Lower lobe of right lung (tissue), 2 donors: ENCODE results near the gene MDP1. TPM values are rescaled to one million over a fixed set of nuclear protein-coding genes. Genes with fewer than 3 reads are reported as not detected.

ENCODE experiments used
- ATAC-seq, 2 donors: fragments of 200-7000 bp; cut with Tn5 transposase; one replicate each; pipeline ENCODE4 v1.9.1; 2020 to 2022; ENCODE audit warnings: mild to moderate bottlenecking in 2 of 2, moderate library complexity in 2 of 2
- DNase-seq: peaks from one replicate; pipeline ENCODE4 v3.0.0-alpha.2; 2020
- H3K27ac ChIP-seq: fragments of 200-600 bp; one replicate; pipeline ENCODE4 v1.8.0; 2022
- H3K27me3 ChIP-seq: fragments of 200-600 bp; one replicate; pipeline ENCODE4 v1.8.0; 2022; ENCODE audit warnings: low read depth
- H3K36me3 ChIP-seq: fragments of 200-600 bp; one replicate; pipeline ENCODE4 v1.8.0; 2022; ENCODE audit warnings: mild to moderate bottlenecking
- H3K4me1 ChIP-seq: fragments of 200-600 bp; one replicate; pipeline ENCODE4 v1.8.0; 2022
- H3K4me3 ChIP-seq: fragments of 200-600 bp; one replicate; pipeline ENCODE4 v1.8.0; 2022; ENCODE audit warnings: mild to moderate bottlenecking
- H3K9me3 ChIP-seq: fragments of 200-600 bp; one replicate; pipeline ENCODE4 v1.8.0; 2022
- intact Hi-C: fragments of 100-400 bp; cut with DNase I; formaldehyde crosslinking; loops from one replicate; pipeline ENCODE4 v1.11.0; 2022
- total RNA-seq: library from RNA; stranded (reverse); fragmentation: NEBNext Ultra II Directional; extraction: Animal tissue kit (Norgen Biotek cat#: 25700); gene quantifications from one replicate; pipeline ENCODE4 v1.2.1, GENCODE V29; 2021
- TF ChIP-seq, protein P1 (sequence below): fragments of 200-600 bp; IDR thresholded peaks from one replicate; pipeline ENCODE4 v1.8.0; 2022; ENCODE audit warnings: antibody characterized with exemption, mild to moderate bottlenecking
- donor health status: DM: no; HTN: yes; CAD: no; lungs with severe emphysema.

Gene MDP1
- total RNA-seq, 1 donor from 2014 or later, result 13.3 TPM

GRCh38 chr14:24190416-24190815, 25.4 kb downstream of the MDP1 start:
- Histone ChIP-seq H3K4me1 (peaks cover 30% of the 10 kb centered on the region), H3K27ac (no peak overlapping the region), H3K27me3 (no peaks in the 10 kb centered on the region), H3K9me3 (no peaks in the 10 kb centered on the region), H3K4me3 (no peak overlapping the region), H3K36me3 (peaks cover 48% of the 10 kb centered on the region)
- no peak for ATAC-seq
- DNase-seq, result no peak
- intact Hi-C loops, result no loop called here
- TF ChIP-seq, protein P1, sequence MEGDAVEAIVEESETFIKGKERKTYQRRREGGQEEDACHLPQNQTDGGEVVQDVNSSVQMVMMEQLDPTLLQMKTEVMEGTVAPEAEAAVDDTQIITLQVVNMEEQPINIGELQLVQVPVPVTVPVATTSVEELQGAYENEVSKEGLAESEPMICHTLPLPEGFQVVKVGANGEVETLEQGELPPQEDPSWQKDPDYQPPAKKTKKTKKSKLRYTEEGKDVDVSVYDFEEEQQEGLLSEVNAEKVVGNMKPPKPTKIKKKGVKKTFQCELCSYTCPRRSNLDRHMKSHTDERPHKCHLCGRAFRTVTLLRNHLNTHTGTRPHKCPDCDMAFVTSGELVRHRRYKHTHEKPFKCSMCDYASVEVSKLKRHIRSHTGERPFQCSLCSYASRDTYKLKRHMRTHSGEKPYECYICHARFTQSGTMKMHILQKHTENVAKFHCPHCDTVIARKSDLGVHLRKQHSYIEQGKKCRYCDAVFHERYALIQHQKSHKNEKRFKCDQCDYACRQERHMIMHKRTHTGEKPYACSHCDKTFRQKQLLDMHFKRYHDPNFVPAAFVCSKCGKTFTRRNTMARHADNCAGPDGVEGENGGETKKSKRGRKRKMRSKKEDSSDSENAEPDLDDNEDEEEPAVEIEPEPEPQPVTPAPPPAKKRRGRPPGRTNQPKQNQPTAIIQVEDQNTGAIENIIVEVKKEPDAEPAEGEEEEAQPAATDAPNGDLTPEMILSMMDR, result no peak

DNA sequence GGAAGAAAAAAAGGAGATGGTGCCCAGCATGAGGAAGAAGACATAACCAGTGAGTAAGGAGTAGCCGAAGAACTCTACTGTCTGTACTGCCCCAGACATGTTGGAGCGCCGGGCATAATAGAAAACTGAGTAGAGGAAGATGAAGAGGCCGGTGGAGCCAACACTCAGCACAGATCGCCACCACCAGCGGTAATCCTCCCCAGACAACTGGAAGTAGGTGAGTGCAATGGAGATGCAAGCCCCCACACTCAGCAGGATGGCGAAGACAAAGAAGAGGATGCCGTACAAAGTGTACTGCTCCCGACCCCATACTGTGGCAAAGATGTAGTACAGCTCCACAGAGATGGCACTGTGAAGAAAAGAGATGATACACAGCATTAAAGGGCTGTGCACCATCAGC, 26.4 kb downstream of the MDP1 start:
- Histone ChIP-seq H3K27ac (no peak overlapping the region), H3K36me3 (peaks cover 57% of the 10 kb centered on the region), H3K4me3 (no peak overlapping the region), H3K4me1 (peaks cover 25% of the 10 kb centered on the region), H3K27me3 (no peaks in the 10 kb centered on the region), H3K9me3 (no peaks in the 10 kb centered on the region)
- TF ChIP-seq, protein P1, result no peak
- no peak for ATAC-seq
- intact Hi-C loops, result no loop called here
- no peak for DNase-seq

- Histone ChIP-seq H3K27me3 (no peaks in the 10 kb centered on the region), H3K9me3 (no peaks in the 10 kb centered on the region), H3K4me1 (peaks cover 21% of the 10 kb centered on the region), H3K27ac (peak overlapping the region; percentile 70), H3K36me3 (peaks cover 62% of the 10 kb centered on the region), H3K4me3 (peak overlapping the region; percentile 80)
- ATAC-seq (no peak), DNase-seq (no peak)
- TF ChIP-seq, protein P1, result no peak
- intact Hi-C loops, result no loop called here
These were observed 26.8 kb downstream of the MDP1 start for GRCh38 chr14:24189059-24189375.

- H3K9me3 ChIP-seq, result no peaks in the 10 kb centered on the region
- H3K27ac ChIP-seq, result peak within 1 kb of the TSS; percentile 70
- peak; percentile 94 for DNase-seq
- H3K4me1 ChIP-seq, result peaks cover 20% of the 10 kb centered on the region
- ATAC-seq, result peak; percentile 97
- peaks cover 68% of the 10 kb centered on the region for H3K36me3 ChIP-seq
- no peaks in the 10 kb centered on the region for H3K27me3 ChIP-seq
- TF ChIP-seq, protein P1, result no peak
- peak within 1 kb of the TSS; percentile 80 for H3K4me3 ChIP-seq
- intact Hi-C loops, result no loop called here
These were observed 27.4 kb downstream of the MDP1 start, which contains the start of gene IPO4 for GRCh38 chr14:24188251-24189058. Gene IPO4, minus strand, starts transcription at chr14:24188816. Its CDS starts 29 bp downstream, at chr14:24188787.

- DNase-seq, result no peak
- H3K4me1 ChIP-seq, result peaks cover 20% of the 10 kb centered on the region
- no peaks in the 10 kb centered on the region for H3K9me3 ChIP-seq
- intact Hi-C loops, result no loop called here
- TF ChIP-seq, protein P1, result no peak
- peak overlapping the region; percentile 80 for H3K4me3 ChIP-seq
- H3K27ac ChIP-seq, result peak overlapping the region; percentile 70
- H3K36me3 ChIP-seq, result peaks cover 70% of the 10 kb centered on the region
- no peaks in the 10 kb centered on the region for H3K27me3 ChIP-seq
- ATAC-seq, result no peak
These were observed 28.3 kb downstream of the MDP1 start for GRCh38 chr14:24187539-24187915.
